ENCODE results near the gene KCNC3. TPM values are rescaled to one million over a fixed set of nuclear protein-coding genes. Genes with fewer than 3 reads are reported as not detected.

KCNC3 gene
- total RNA-seq, 1 donor from 2014 or later = 0.46 TPM

GRCh38 chr19:50328873-50329145 lies 368 bp downstream of the KCNC3 start:
- TF ChIP-seq CTCF (IDR thresholded peaks at IDR 0.05; ENCODE audit: insufficient read depth, low read length, poor library complexity, severe bottlenecking) = no peak
- DNase-seq (ENCODE audit: low read depth) = no peak
- Histone ChIP-seq H3K4me3 (ENCODE audit: low read depth, low read length) (no peak overlapping the region), H3K27me3 (ENCODE audit: control insufficient read depth, insufficient read depth, low read length) (peaks cover 65% of the 10 kb centered on the region), H3K36me3 (ENCODE audit: control insufficient read depth, insufficient read depth, low read length) (no peaks in the 10 kb centered on the region)

GRCh38 chr19:50328224-50328872 lies 829 bp downstream of the KCNC3 start:
- Histone ChIP-seq H3K4me3 (ENCODE audit: low read depth, low read length) (peak overlapping the region; percentile 20), H3K27me3 (ENCODE audit: control insufficient read depth, insufficient read depth, low read length) (peaks cover 65% of the 10 kb centered on the region)

GRCh38 chr19:50327461-50328223 lies 1.5 kb downstream of the KCNC3 start:
- Histone ChIP-seq H3K27me3 (ENCODE audit: control insufficient read depth, insufficient read depth, low read length) (peaks cover 59% of the 10 kb centered on the region), H3K4me3 (ENCODE audit: low read depth, low read length) (no peak overlapping the region), H3K36me3 (ENCODE audit: control insufficient read depth, insufficient read depth, low read length) (no peaks in the 10 kb centered on the region)
- DNase-seq (ENCODE audit: low read depth) = no peak
- no peak for TF ChIP-seq CTCF (IDR thresholded peaks at IDR 0.05; ENCODE audit: insufficient read depth, low read length, poor library complexity, severe bottlenecking)

More at GRCh38 chr19:50328224-50328872, 829 bp downstream of the KCNC3 start:
- H3K36me3 ChIP-seq (ENCODE audit: control insufficient read depth, insufficient read depth, low read length) = no peaks in the 10 kb centered on the region
- TF ChIP-seq CTCF (IDR thresholded peaks at IDR 0.05; ENCODE audit: insufficient read depth, low read length, poor library complexity, severe bottlenecking) = no peak
- DNase-seq (ENCODE audit: low read depth) = no peak

GRCh38 chr19:50327013-50327412 lies 2.2 kb downstream of the KCNC3 start:
- Histone ChIP-seq H3K4me3 (ENCODE audit: low read depth, low read length) (no peak overlapping the region), H3K36me3 (ENCODE audit: control insufficient read depth, insufficient read depth, low read length) (no peaks in the 10 kb centered on the region), H3K27me3 (ENCODE audit: control insufficient read depth, insufficient read depth, low read length) (peaks cover 53% of the 10 kb centered on the region)
- no peak for DNase-seq (ENCODE audit: low read depth)
- no peak for TF ChIP-seq CTCF (IDR thresholded peaks at IDR 0.05; ENCODE audit: insufficient read depth, low read length, poor library complexity, severe bottlenecking)

GRCh38 chr19:50326101-50326664 lies 3.0 kb downstream of the KCNC3 start:
- TF ChIP-seq CTCF (IDR thresholded peaks at IDR 0.05; ENCODE audit: insufficient read depth, low read length, poor library complexity, severe bottlenecking) = no peak
- H3K27me3 ChIP-seq (ENCODE audit: control insufficient read depth, insufficient read depth, low read length) = peaks cover 48% of the 10 kb centered on the region
- no peaks in the 10 kb centered on the region for H3K36me3 ChIP-seq (ENCODE audit: control insufficient read depth, insufficient read depth, low read length)
- DNase-seq (ENCODE audit: low read depth) = no peak
- H3K4me3 ChIP-seq (ENCODE audit: low read depth, low read length) = no peak overlapping the region

Data from kidney epithelial cell (primary cell).